OCI-LY3 (cell line): Measurements from ENCODE around the gene UFSP2.

ENCODE experiments used
- EZH2phosphoT487 ChIP-seq: fragments of 200-600 bp; shearing (Covaris generic); IDR thresholded peaks from 2 replicates; pipeline ENCODE4 v1.6.1; 2018; ENCODE audit warnings: antibody characterized with exemption, mixed run types, low read depth
- TF ChIP-seq, protein P1 (sequence below): fragments of 200-600, 300-600 bp; sonication (generic); IDR thresholded peaks from 2 replicates; pipeline ENCODE4 v1.5.1; 2014; ENCODE audit warnings: antibody characterized with exemption, low read length, low read depth

DNA sequence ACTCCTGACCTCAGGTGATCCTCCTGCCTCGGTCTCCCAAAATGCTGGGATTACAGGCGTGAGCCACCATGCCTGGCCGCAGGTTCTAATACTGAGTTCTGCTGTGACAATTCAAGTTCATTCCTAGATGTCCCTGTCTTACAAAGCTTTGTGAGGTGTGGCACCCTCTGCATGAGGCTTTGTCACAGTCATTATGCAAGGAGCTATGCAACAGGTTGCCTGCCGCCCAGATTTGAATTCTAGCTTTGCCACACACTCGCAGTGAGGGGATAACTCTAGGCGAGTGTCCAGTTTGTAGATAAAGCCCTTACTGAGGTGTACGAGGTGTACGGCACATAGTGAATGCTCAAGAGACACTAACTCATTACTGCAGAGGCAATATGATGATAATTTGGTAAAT lies 42.2 kb upstream of the UFSP2 start:
- TF ChIP-seq, protein P1, sequence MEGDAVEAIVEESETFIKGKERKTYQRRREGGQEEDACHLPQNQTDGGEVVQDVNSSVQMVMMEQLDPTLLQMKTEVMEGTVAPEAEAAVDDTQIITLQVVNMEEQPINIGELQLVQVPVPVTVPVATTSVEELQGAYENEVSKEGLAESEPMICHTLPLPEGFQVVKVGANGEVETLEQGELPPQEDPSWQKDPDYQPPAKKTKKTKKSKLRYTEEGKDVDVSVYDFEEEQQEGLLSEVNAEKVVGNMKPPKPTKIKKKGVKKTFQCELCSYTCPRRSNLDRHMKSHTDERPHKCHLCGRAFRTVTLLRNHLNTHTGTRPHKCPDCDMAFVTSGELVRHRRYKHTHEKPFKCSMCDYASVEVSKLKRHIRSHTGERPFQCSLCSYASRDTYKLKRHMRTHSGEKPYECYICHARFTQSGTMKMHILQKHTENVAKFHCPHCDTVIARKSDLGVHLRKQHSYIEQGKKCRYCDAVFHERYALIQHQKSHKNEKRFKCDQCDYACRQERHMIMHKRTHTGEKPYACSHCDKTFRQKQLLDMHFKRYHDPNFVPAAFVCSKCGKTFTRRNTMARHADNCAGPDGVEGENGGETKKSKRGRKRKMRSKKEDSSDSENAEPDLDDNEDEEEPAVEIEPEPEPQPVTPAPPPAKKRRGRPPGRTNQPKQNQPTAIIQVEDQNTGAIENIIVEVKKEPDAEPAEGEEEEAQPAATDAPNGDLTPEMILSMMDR: no peak
- TF ChIP-seq EZH2phosphoT487: no peak
